ENCODE data around the gene AEBP2. TPM values are rescaled to one million over a fixed set of nuclear protein-coding genes. Genes with fewer than 3 reads are reported as not detected.

AEBP2 gene
- total and polyA plus RNA-seq, 7 experiments from 2014 or later = 11.3 to 58.7 (median 49.6) TPM

- Histone ChIP-seq H3K9me3 (ENCODE audit: control insufficient read depth in 2 of 3, low read length in 3 of 3) (no peaks in the 10 kb centered on the region), H3K36me3 (ENCODE audit: control insufficient read depth in 2 of 3, insufficient read depth in 3 of 3, low read length in 3 of 3) (peaks cover 0 to under 1% (median 0%) of the 10 kb centered on the region in 3 experiments), H3K4me3 (ENCODE audit: low read length) (no peak overlapping the region), H3K27ac (ENCODE audit: low read depth, low read length) (no peak overlapping the region), H3K27me3 (ENCODE audit: control insufficient read depth in 2 of 2, insufficient read depth in 2 of 2, low read length in 2 of 2) (no peaks in the 10 kb centered on the region), H3K4me1 (ENCODE audit: control insufficient read depth in 2 of 2, insufficient read depth in 2 of 2, low read length in 2 of 2) (peaks cover 0 to 9% of the 10 kb centered on the region in 2 donors)
- H3K36me3 Mint-ChIP-seq = peaks cover 0 to 39% (median 30%) of the 10 kb centered on the region in 5 donors
- ChIA-PET POLR2A (interaction anchor here (0.6 kb wide), 1 partner anchor 46 kb away, joined by 3 read pairs; no protein-coding TSS in a partner anchor), CTCF (no interaction called here)
- no peaks in the 10 kb centered on the region for H3K27me3 Mint-ChIP-seq
- peaks cover 35 to 90% (median 73%) of the 10 kb centered on the region in 7 donors for H3K4me1 Mint-ChIP-seq
- intact Hi-C loops (cut with micrococcal nuclease) = loop anchor here in 1 of 2 donors (5.0 kb wide), 1 partner anchor 40 kb away; no protein-coding TSS in a partner anchor
- no peaks in the 10 kb centered on the region for H3K9me3 Mint-ChIP-seq
- DNase-seq (no peak), ATAC-seq (no peak)
- H3K4me3 Mint-ChIP-seq = peak overlapping the region in 3 of 10 donors; percentile 10 to 27 (median 16)
- peak overlapping the region in 3 of 9 donors; percentile 5 to 33 (median 8) for H3K27ac Mint-ChIP-seq
Observed at GRCh38 chr12:19457561-19457960, 18.3 kb downstream of the AEBP2 start.

DNA sequence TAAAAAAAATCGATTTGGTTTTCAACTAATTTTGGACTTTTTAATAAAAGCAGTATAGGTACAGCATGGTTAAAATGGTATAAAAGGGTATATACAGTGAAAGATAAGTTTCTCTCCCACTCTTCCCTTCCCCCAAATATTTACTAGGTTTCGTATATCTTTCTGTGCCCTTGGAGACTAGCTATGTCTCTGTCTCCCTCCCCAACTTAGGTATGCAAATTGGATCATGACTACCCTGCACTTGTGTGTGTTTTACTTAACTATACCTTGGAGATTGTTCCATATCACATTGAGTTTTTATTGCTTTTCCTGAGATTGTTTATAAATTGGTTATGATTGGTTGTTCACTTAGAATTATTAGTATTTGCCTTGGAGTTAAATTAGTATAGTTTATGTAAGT lies 19.4 kb downstream of the AEBP2 start:
- no peak for ATAC-seq
- Histone ChIP-seq H3K36me3 (ENCODE audit: control insufficient read depth in 2 of 3, insufficient read depth in 3 of 3, low read length in 3 of 3) (peaks cover 0 to 6% (median 0%) of the 10 kb centered on the region in 3 experiments), H3K4me1 (ENCODE audit: control insufficient read depth in 2 of 2, insufficient read depth in 2 of 2, low read length in 2 of 2) (peaks cover 0 to 5% of the 10 kb centered on the region in 2 donors), H3K27ac (ENCODE audit: low read depth, low read length) (no peak overlapping the region), H3K9me3 (ENCODE audit: control insufficient read depth in 2 of 3, low read length in 3 of 3) (no peaks in the 10 kb centered on the region), H3K4me3 (ENCODE audit: low read length) (no peak overlapping the region), H3K27me3 (ENCODE audit: control insufficient read depth in 2 of 2, insufficient read depth in 2 of 2, low read length in 2 of 2) (no peaks in the 10 kb centered on the region)
- Mint-ChIP-seq H3K27me3 (no peaks in the 10 kb centered on the region), H3K27ac (peak overlapping the region in 3 of 9 donors; percentile 1 to 71 (median 52)), H3K9me3 (no peaks in the 10 kb centered on the region), H3K4me3 (no peak overlapping the region), H3K36me3 (peaks cover 0 to 47% (median 37%) of the 10 kb centered on the region in 5 donors), H3K4me1 (peaks cover 30 to 86% (median 75%) of the 10 kb centered on the region in 7 donors)
- ChIA-PET CTCF (no interaction called here), POLR2A (no interaction called here)
- intact Hi-C loops (cut with micrococcal nuclease) = loop anchor here in 1 of 2 donors (5.0 kb wide), 1 partner anchor 39 kb away; no protein-coding TSS in a partner anchor
- DNase-seq = no peak

- H3K27me3 ChIP-seq (ENCODE audit: control insufficient read depth in 2 of 2, insufficient read depth in 2 of 2, low read length in 2 of 2) = no peaks in the 10 kb centered on the region
- ATAC-seq (no peak), DNase-seq (no peak)
- peaks cover 0 to 49% (median 37%) of the 10 kb centered on the region in 5 donors for H3K36me3 Mint-ChIP-seq
- H3K4me1 ChIP-seq (ENCODE audit: control insufficient read depth in 2 of 2, insufficient read depth in 2 of 2, low read length in 2 of 2) = no peaks in the 10 kb centered on the region
- ChIA-PET CTCF (no interaction called here), POLR2A (no interaction called here)
- H3K9me3 Mint-ChIP-seq = no peaks in the 10 kb centered on the region
- no peaks in the 10 kb centered on the region for H3K9me3 ChIP-seq (ENCODE audit: control insufficient read depth in 2 of 3, low read length in 3 of 3)
- H3K36me3 ChIP-seq (ENCODE audit: control insufficient read depth in 2 of 3, insufficient read depth in 3 of 3, low read length in 3 of 3) = peaks cover 0 to 25% (median 0%) of the 10 kb centered on the region in 3 experiments
- H3K27ac Mint-ChIP-seq = peak overlapping the region in 6 of 9 donors; percentile 42 to 71 (median 52)
- peaks cover 21 to 69% (median 53%) of the 10 kb centered on the region in 7 donors for H3K4me1 Mint-ChIP-seq
- H3K27me3 Mint-ChIP-seq = no peaks in the 10 kb centered on the region
- intact Hi-C loops (cut with micrococcal nuclease) = loop anchor here in 1 of 2 donors (2.0 kb wide), 1 partner anchor 15 kb away; no protein-coding TSS in a partner anchor
- H3K27ac ChIP-seq (ENCODE audit: low read depth, low read length) = no peak overlapping the region
- no peak overlapping the region for H3K4me3 ChIP-seq (ENCODE audit: low read length)
- H3K4me3 Mint-ChIP-seq = peak overlapping the region in 3 of 10 donors; percentile 5 to 30 (median 18)
Observed at GRCh38 chr12:19461999-19462398, 22.7 kb downstream of the AEBP2 start.

GRCh38 chr12:19462406-19462805 lies 23.1 kb downstream of the AEBP2 start:
- ATAC-seq (no peak), DNase-seq (no peak)
- peaks cover 17 to 67% (median 49%) of the 10 kb centered on the region in 7 donors for H3K4me1 Mint-ChIP-seq
- Histone ChIP-seq H3K27me3 (ENCODE audit: control insufficient read depth in 2 of 2, insufficient read depth in 2 of 2, low read length in 2 of 2) (no peaks in the 10 kb centered on the region), H3K4me1 (ENCODE audit: control insufficient read depth in 2 of 2, insufficient read depth in 2 of 2, low read length in 2 of 2) (no peaks in the 10 kb centered on the region), H3K9me3 (ENCODE audit: control insufficient read depth in 2 of 3, low read length in 3 of 3) (no peaks in the 10 kb centered on the region), H3K27ac (ENCODE audit: low read depth, low read length) (no peak overlapping the region), H3K4me3 (ENCODE audit: low read length) (no peak overlapping the region), H3K36me3 (ENCODE audit: control insufficient read depth in 2 of 3, insufficient read depth in 3 of 3, low read length in 3 of 3) (peaks cover 0 to 29% (median 0%) of the 10 kb centered on the region in 3 experiments)
- peak overlapping the region in 5 of 9 donors; percentile 42 to 71 (median 57) for H3K27ac Mint-ChIP-seq
- H3K36me3 Mint-ChIP-seq = peaks cover 0 to 48% (median 36%) of the 10 kb centered on the region in 5 donors
- POLR2A ChIA-PET = no interaction called here
- H3K9me3 Mint-ChIP-seq = no peaks in the 10 kb centered on the region
- H3K4me3 Mint-ChIP-seq = peak overlapping the region in 2 of 10 donors; percentile 18 to 30
- intact Hi-C loops (cut with micrococcal nuclease) = loop anchor here in 1 of 2 donors (2.0 kb wide), 1 partner anchor 16 kb away; no protein-coding TSS in a partner anchor
- CTCF ChIA-PET = no interaction called here
- no peaks in the 10 kb centered on the region for H3K27me3 Mint-ChIP-seq

GRCh38 chr12:19464192-19464580 lies 24.9 kb downstream of the AEBP2 start:
- peaks cover 4 to 59% (median 46%) of the 10 kb centered on the region in 5 donors for H3K36me3 Mint-ChIP-seq
- H3K27me3 Mint-ChIP-seq = no peaks in the 10 kb centered on the region
- no peaks in the 10 kb centered on the region for H3K4me1 ChIP-seq (ENCODE audit: control insufficient read depth in 2 of 2, insufficient read depth in 2 of 2, low read length in 2 of 2)
- ATAC-seq (no peak), DNase-seq (no peak)
- no peaks in the 10 kb centered on the region for H3K9me3 ChIP-seq (ENCODE audit: control insufficient read depth in 2 of 3, low read length in 3 of 3)
- no peak overlapping the region for H3K27ac ChIP-seq (ENCODE audit: low read depth, low read length)
- H3K9me3 Mint-ChIP-seq = no peaks in the 10 kb centered on the region
- H3K4me3 Mint-ChIP-seq = no peak overlapping the region
- CTCF ChIA-PET = no interaction called here
- no peak overlapping the region for H3K27ac Mint-ChIP-seq
- H3K4me1 Mint-ChIP-seq = peaks cover 13 to 55% (median 43%) of the 10 kb centered on the region in 7 donors
- no peaks in the 10 kb centered on the region for H3K27me3 ChIP-seq (ENCODE audit: control insufficient read depth in 2 of 2, insufficient read depth in 2 of 2, low read length in 2 of 2)
- no peak overlapping the region for H3K4me3 ChIP-seq (ENCODE audit: low read length)
- H3K36me3 ChIP-seq (ENCODE audit: control insufficient read depth in 2 of 3, insufficient read depth in 3 of 3, low read length in 3 of 3) = peaks cover 0 to 46% (median 0%) of the 10 kb centered on the region in 3 experiments
- POLR2A ChIA-PET = no interaction called here
- intact Hi-C loops (cut with micrococcal nuclease) = no loop called here

DNA sequence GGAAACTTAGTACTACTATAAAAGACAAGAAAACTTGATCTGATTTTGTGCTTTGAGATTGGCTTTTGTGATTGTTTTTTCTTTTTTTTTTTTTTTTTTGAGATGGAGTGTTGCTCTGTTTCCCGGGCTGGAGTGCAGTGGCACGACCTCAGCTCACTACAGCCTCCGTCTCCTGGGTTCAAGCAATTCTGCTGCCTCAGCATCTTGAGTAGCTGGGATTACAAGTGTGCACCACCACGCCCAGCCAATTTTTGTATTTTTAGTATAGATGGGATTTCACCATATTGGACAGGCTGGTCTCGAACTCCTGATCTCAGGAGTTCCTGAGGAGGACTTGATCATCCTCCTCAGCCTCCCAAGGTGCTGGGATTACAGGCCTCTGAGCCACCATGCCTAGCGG lies 26.4 kb downstream of the AEBP2 start:
- Mint-ChIP-seq H3K27me3 (no peaks in the 10 kb centered on the region), H3K4me3 (no peak overlapping the region), H3K27ac (peak overlapping the region in 1 of 9 donors; percentile 28), H3K4me1 (peaks cover 13 to 52% (median 35%) of the 10 kb centered on the region in 7 donors), H3K9me3 (no peaks in the 10 kb centered on the region), H3K36me3 (peaks cover 4 to 68% (median 51%) of the 10 kb centered on the region in 5 donors)
- CTCF ChIA-PET = no interaction called here
- Histone ChIP-seq H3K27me3 (ENCODE audit: control insufficient read depth in 2 of 2, insufficient read depth in 2 of 2, low read length in 2 of 2) (no peaks in the 10 kb centered on the region), H3K4me1 (ENCODE audit: control insufficient read depth in 2 of 2, insufficient read depth in 2 of 2, low read length in 2 of 2) (no peaks in the 10 kb centered on the region), H3K27ac (ENCODE audit: low read depth, low read length) (no peak overlapping the region), H3K4me3 (ENCODE audit: low read length) (no peak overlapping the region), H3K9me3 (ENCODE audit: control insufficient read depth in 2 of 3, low read length in 3 of 3) (no peaks in the 10 kb centered on the region), H3K36me3 (ENCODE audit: control insufficient read depth in 2 of 3, insufficient read depth in 3 of 3, low read length in 3 of 3) (peaks cover 0 to 50% (median 0%) of the 10 kb centered on the region in 3 experiments)
- intact Hi-C loops (cut with micrococcal nuclease) = no loop called here
- POLR2A ChIA-PET = no interaction called here
- ATAC-seq (no peak), DNase-seq (no peak)

- CTCF ChIA-PET = no interaction called here
- H3K36me3 Mint-ChIP-seq = peaks cover 27 to 76% (median 72%) of the 10 kb centered on the region in 5 donors
- POLR2A ChIA-PET = no interaction called here
- peaks cover 0 to 32% (median 11%) of the 10 kb centered on the region in 11 donors for H3K9me3 Mint-ChIP-seq
- peaks cover 0 to 44% (median 0%) of the 10 kb centered on the region in 3 experiments for H3K36me3 ChIP-seq (ENCODE audit: control insufficient read depth in 2 of 3, insufficient read depth in 3 of 3, low read length in 3 of 3)
- H3K4me3 Mint-ChIP-seq = no peak overlapping the region
- no peak overlapping the region for H3K4me3 ChIP-seq (ENCODE audit: low read length)
- intact Hi-C loops (cut with micrococcal nuclease) = no loop called here
- H3K27ac Mint-ChIP-seq = no peak overlapping the region
- H3K27me3 ChIP-seq (ENCODE audit: control insufficient read depth in 2 of 2, insufficient read depth in 2 of 2, low read length in 2 of 2) = no peaks in the 10 kb centered on the region
- peaks cover 0 to 4% of the 10 kb centered on the region in 2 donors for H3K4me1 ChIP-seq (ENCODE audit: control insufficient read depth in 2 of 2, insufficient read depth in 2 of 2, low read length in 2 of 2)
- ATAC-seq = no peak
- no peak for DNase-seq
- H3K4me1 Mint-ChIP-seq = peaks cover 16 to 66% (median 45%) of the 10 kb centered on the region in 7 donors
- no peaks in the 10 kb centered on the region for H3K9me3 ChIP-seq (ENCODE audit: control insufficient read depth in 2 of 3, low read length in 3 of 3)
- no peaks in the 10 kb centered on the region for H3K27me3 Mint-ChIP-seq
- H3K27ac ChIP-seq (ENCODE audit: low read depth, low read length) = no peak overlapping the region
Observed at GRCh38 chr12:19474147-19474546, 34.9 kb downstream of the AEBP2 start.
